ENCODE data around the gene POLD3.

- TF ChIP-seq CTCF (IDR thresholded peaks at IDR 0.05) (no peak), POLR2A (IDR thresholded peaks at IDR 0.05) (no peak)
These were observed 40.6 kb upstream of the POLD3 start for GRCh38 chr11:74551754-74552145.

Measured in heart left ventricle (tissue), 13 donors.